ENCODE results near the gene CCNF. TPM values are rescaled to one million over a fixed set of nuclear protein-coding genes. Genes with fewer than 3 reads are reported as not detected.

The CCNF gene
- total RNA-seq, 1 donor from 2014 or later: 26.4 TPM

- H3K4me1 Mint-ChIP-seq (ENCODE audit: low read depth, unreplicated experiment): peaks cover 19% of the 10 kb centered on the region
- peak overlapping the region; percentile 67 for H3K4me3 Mint-ChIP-seq (ENCODE audit: unreplicated experiment)
- H3K36me3 Mint-ChIP-seq (ENCODE audit: unreplicated experiment): no peaks in the 10 kb centered on the region
- DNase-seq: no peak
- peaks cover 20% of the 10 kb centered on the region for H3K27me3 Mint-ChIP-seq (ENCODE audit: unreplicated experiment)
- peaks cover 10% of the 10 kb centered on the region for H3K9me3 Mint-ChIP-seq (ENCODE audit: unreplicated experiment)
- no peak for TF ChIP-seq CTCF (IDR thresholded peaks at IDR 0.05; ENCODE audit: partially characterized antibody, unreplicated experiment)
- no peak overlapping the region for H3K27ac Mint-ChIP-seq (ENCODE audit: unreplicated experiment)
Observed at GRCh38 chr16:2472885-2473445, 43.7 kb downstream of the CCNF start.

- peaks cover 19% of the 10 kb centered on the region for H3K4me1 Mint-ChIP-seq (ENCODE audit: low read depth, unreplicated experiment)
- no peak for TF ChIP-seq CTCF (IDR thresholded peaks at IDR 0.05; ENCODE audit: partially characterized antibody, unreplicated experiment)
- peak overlapping the region; percentile 67 for H3K4me3 Mint-ChIP-seq (ENCODE audit: unreplicated experiment)
- peaks cover 10% of the 10 kb centered on the region for H3K9me3 Mint-ChIP-seq (ENCODE audit: unreplicated experiment)
- no peak overlapping the region for H3K27ac Mint-ChIP-seq (ENCODE audit: unreplicated experiment)
- no peaks in the 10 kb centered on the region for H3K36me3 Mint-ChIP-seq (ENCODE audit: unreplicated experiment)
- peaks cover 18% of the 10 kb centered on the region for H3K27me3 Mint-ChIP-seq (ENCODE audit: unreplicated experiment)
- DNase-seq: no peak
Observed at GRCh38 chr16:2473446-2473926, 44.2 kb downstream of the CCNF start.

GRCh38 chr16:2473999-2474876 lies 45.0 kb downstream of the CCNF start:
- peaks cover 15% of the 10 kb centered on the region for H3K27me3 Mint-ChIP-seq (ENCODE audit: unreplicated experiment)
- peak; percentile 3 for TF ChIP-seq CTCF (IDR thresholded peaks at IDR 0.05; ENCODE audit: partially characterized antibody, unreplicated experiment)

GRCh38 chr16:2474877-2475412 lies 45.7 kb downstream of the CCNF start, which contains the start of gene TBC1D24:
TSS of gene TBC1D24 (plus strand) at chr16:2475127. CDS start at chr16:2496149, 21,022 bp downstream.
- H3K27me3 Mint-ChIP-seq (ENCODE audit: unreplicated experiment): peaks cover 12% of the 10 kb centered on the region
- DNase-seq: peak; percentile 94
- H3K4me1 Mint-ChIP-seq (ENCODE audit: low read depth, unreplicated experiment): peaks cover 14% of the 10 kb centered on the region
- no peak for TF ChIP-seq CTCF (IDR thresholded peaks at IDR 0.05; ENCODE audit: partially characterized antibody, unreplicated experiment)
- peak within 1 kb of the TSS; percentile 55 for H3K27ac Mint-ChIP-seq (ENCODE audit: unreplicated experiment)
- H3K4me3 Mint-ChIP-seq (ENCODE audit: unreplicated experiment): peak within 1 kb of the TSS; percentile 81
- no peaks in the 10 kb centered on the region for H3K36me3 Mint-ChIP-seq (ENCODE audit: unreplicated experiment)
- H3K9me3 Mint-ChIP-seq (ENCODE audit: unreplicated experiment): peaks cover 12% of the 10 kb centered on the region

More at GRCh38 chr16:2473999-2474876, 45.0 kb downstream of the CCNF start:
- peak; percentile 63 for DNase-seq
- Mint-ChIP-seq H3K27ac (ENCODE audit: unreplicated experiment) (no peak overlapping the region), H3K9me3 (ENCODE audit: unreplicated experiment) (peaks cover 12% of the 10 kb centered on the region), H3K36me3 (ENCODE audit: unreplicated experiment) (no peaks in the 10 kb centered on the region), H3K4me1 (ENCODE audit: low read depth, unreplicated experiment) (peaks cover 19% of the 10 kb centered on the region), H3K4me3 (ENCODE audit: unreplicated experiment) (peak overlapping the region; percentile 71)
